Neural cell (in vitro differentiated cells): ENCODE measurements around the gene MCTP2.

Experiments used
- EZH2 ChIP-seq: fragments of 200-600, 300-800 bp; shearing (Covaris generic), sonication (generic); IDR thresholded peaks from 2 replicates; pipeline ENCODE4 v1.6.1; 2014; ENCODE audit warnings: antibody characterized with exemption, low read length, borderline replicate concordance, mild to moderate bottlenecking; ENCODE audit not compliant: insufficient read depth, poor library complexity, severe bottlenecking
- RAD21 ChIP-seq: fragments of 450-650 bp; conservative IDR thresholded peaks from 2 replicates; pipeline ENCODE4 v1.6.1; 2014; ENCODE audit warnings: antibody characterized with exemption, mild to moderate bottlenecking, moderate library complexity
- TF ChIP-seq, protein P1 (sequence below): IDR thresholded peaks from 2 replicates; pipeline ENCODE4 v1.6.1; 2012; ENCODE audit warnings: borderline replicate concordance
- TF ChIP-seq, protein P2 (sequence below): fragments of 450-650 bp; IDR thresholded peaks from 2 replicates; pipeline ENCODE4 v1.5.1; 2014; ENCODE audit warnings: antibody characterized with exemption, mild to moderate bottlenecking, moderate library complexity; ENCODE audit not compliant: poor library complexity, severe bottlenecking

DNA sequence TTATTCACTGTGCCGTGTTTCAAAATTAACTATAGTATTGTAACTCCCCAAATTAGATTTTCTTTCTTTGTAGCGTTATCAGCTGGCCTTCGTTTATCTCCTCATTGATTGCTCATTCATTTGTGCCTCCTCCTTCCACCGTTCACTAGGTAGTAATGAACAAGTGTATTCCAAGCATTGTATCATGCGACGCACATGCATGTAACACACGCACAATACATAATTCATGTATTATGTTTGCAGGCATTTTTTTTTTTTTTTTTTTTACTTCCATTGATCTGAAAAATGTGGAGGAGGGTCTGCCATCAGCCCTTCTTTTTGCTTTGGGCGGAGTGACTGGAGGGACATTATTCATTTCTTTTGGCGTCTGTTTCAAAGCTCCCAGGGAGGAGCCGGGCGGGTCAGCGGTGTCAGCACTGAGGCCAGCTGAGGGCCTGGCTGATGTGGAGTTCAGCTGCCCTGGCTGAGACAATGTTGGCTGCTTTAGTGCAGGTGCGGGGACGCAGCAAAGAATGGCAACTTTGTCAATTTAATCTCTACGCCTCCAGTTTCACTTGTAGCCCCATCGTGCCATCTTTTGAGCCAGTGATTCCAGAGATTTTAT lies 107.0 kb downstream of the MCTP2 start:
- TF ChIP-seq, protein P1, sequence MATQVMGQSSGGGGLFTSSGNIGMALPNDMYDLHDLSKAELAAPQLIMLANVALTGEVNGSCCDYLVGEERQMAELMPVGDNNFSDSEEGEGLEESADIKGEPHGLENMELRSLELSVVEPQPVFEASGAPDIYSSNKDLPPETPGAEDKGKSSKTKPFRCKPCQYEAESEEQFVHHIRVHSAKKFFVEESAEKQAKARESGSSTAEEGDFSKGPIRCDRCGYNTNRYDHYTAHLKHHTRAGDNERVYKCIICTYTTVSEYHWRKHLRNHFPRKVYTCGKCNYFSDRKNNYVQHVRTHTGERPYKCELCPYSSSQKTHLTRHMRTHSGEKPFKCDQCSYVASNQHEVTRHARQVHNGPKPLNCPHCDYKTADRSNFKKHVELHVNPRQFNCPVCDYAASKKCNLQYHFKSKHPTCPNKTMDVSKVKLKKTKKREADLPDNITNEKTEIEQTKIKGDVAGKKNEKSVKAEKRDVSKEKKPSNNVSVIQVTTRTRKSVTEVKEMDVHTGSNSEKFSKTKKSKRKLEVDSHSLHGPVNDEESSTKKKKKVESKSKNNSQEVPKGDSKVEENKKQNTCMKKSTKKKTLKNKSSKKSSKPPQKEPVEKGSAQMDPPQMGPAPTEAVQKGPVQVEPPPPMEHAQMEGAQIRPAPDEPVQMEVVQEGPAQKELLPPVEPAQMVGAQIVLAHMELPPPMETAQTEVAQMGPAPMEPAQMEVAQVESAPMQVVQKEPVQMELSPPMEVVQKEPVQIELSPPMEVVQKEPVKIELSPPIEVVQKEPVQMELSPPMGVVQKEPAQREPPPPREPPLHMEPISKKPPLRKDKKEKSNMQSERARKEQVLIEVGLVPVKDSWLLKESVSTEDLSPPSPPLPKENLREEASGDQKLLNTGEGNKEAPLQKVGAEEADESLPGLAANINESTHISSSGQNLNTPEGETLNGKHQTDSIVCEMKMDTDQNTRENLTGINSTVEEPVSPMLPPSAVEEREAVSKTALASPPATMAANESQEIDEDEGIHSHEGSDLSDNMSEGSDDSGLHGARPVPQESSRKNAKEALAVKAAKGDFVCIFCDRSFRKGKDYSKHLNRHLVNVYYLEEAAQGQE, result no peak
- TF ChIP-seq RAD21 (no peak), EZH2 (no peak)
- TF ChIP-seq, protein P2, sequence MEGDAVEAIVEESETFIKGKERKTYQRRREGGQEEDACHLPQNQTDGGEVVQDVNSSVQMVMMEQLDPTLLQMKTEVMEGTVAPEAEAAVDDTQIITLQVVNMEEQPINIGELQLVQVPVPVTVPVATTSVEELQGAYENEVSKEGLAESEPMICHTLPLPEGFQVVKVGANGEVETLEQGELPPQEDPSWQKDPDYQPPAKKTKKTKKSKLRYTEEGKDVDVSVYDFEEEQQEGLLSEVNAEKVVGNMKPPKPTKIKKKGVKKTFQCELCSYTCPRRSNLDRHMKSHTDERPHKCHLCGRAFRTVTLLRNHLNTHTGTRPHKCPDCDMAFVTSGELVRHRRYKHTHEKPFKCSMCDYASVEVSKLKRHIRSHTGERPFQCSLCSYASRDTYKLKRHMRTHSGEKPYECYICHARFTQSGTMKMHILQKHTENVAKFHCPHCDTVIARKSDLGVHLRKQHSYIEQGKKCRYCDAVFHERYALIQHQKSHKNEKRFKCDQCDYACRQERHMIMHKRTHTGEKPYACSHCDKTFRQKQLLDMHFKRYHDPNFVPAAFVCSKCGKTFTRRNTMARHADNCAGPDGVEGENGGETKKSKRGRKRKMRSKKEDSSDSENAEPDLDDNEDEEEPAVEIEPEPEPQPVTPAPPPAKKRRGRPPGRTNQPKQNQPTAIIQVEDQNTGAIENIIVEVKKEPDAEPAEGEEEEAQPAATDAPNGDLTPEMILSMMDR, result no peak
